ENCODE data around the gene LTC4S. TPM values are rescaled to one million over a fixed set of nuclear protein-coding genes. Genes with fewer than 3 reads are reported as not detected.

The LTC4S gene
- total RNA-seq, 1 donor: 1.4 TPM

GRCh38 chr5:179812135-179812825 is 18.5 kb downstream of the LTC4S start:
- no peaks in the 10 kb centered on the region for H3K9me3 ChIP-seq (ENCODE audit: low read depth, low read length)
- H3K4me3 ChIP-seq (ENCODE audit: insufficient read depth, low read length): no peak overlapping the region
- no peak for TF ChIP-seq CTCF (IDR thresholded peaks at IDR 0.05; ENCODE audit: extremely low read depth, low read depth, low read length)
- H3K27me3 ChIP-seq (ENCODE audit: insufficient read depth, low read length): no peaks in the 10 kb centered on the region
- H4K20me1 ChIP-seq (ENCODE audit: insufficient read depth, low read length): no peaks in the 10 kb centered on the region
- H3K79me2 ChIP-seq (ENCODE audit: insufficient read depth, low read length): no peaks in the 10 kb centered on the region
- H3K36me3 ChIP-seq (ENCODE audit: insufficient read depth, low read length): no peaks in the 10 kb centered on the region
- no peak overlapping the region for H2AFZ ChIP-seq (ENCODE audit: low read length)
- H3K4me2 ChIP-seq (ENCODE audit: insufficient read depth, low read length): no peak overlapping the region
- H3K4me1 ChIP-seq (ENCODE audit: insufficient read depth, low read length): peaks cover 3% of the 10 kb centered on the region
- peak; percentile 9 for DNase-seq (ENCODE audit: insufficient read length, low spot score, missing footprints)
- H3K27ac ChIP-seq (ENCODE audit: low read depth, low read length): no peak overlapping the region

- Histone ChIP-seq H4K20me1 (ENCODE audit: insufficient read depth, low read length) (no peaks in the 10 kb centered on the region), H2AFZ (ENCODE audit: low read length) (no peak overlapping the region), H3K36me3 (ENCODE audit: insufficient read depth, low read length) (no peaks in the 10 kb centered on the region), H3K79me2 (ENCODE audit: insufficient read depth, low read length) (peaks cover 2% of the 10 kb centered on the region), H3K4me2 (ENCODE audit: insufficient read depth, low read length) (no peak overlapping the region), H3K27me3 (ENCODE audit: insufficient read depth, low read length) (no peaks in the 10 kb centered on the region), H3K9me3 (ENCODE audit: low read depth, low read length) (no peaks in the 10 kb centered on the region), H3K27ac (ENCODE audit: low read depth, low read length) (no peak overlapping the region), H3K4me1 (ENCODE audit: insufficient read depth, low read length) (peaks cover 6% of the 10 kb centered on the region), H3K4me3 (ENCODE audit: insufficient read depth, low read length) (no peak overlapping the region)
- peak; percentile 23 for DNase-seq (ENCODE audit: insufficient read length, low spot score, missing footprints)
- no peak for TF ChIP-seq CTCF (IDR thresholded peaks at IDR 0.05; ENCODE audit: extremely low read depth, low read depth, low read length)
Observed at GRCh38 chr5:179812997-179813607, 19.3 kb downstream of the LTC4S start.

- peaks cover 3% of the 10 kb centered on the region for H3K79me2 ChIP-seq (ENCODE audit: insufficient read depth, low read length)
- TF ChIP-seq CTCF (IDR thresholded peaks at IDR 0.05; ENCODE audit: extremely low read depth, low read depth, low read length): no peak
Observed at GRCh38 chr5:179814090-179814489, 20.3 kb downstream of the LTC4S start.

GRCh38 chr5:179815491-179816249 is 21.9 kb downstream of the LTC4S start:
- peak; percentile 60 for DNase-seq (ENCODE audit: insufficient read length, low spot score, missing footprints)
- Histone ChIP-seq H3K4me1 (ENCODE audit: insufficient read depth, low read length) (peaks cover 30% of the 10 kb centered on the region), H3K27me3 (ENCODE audit: insufficient read depth, low read length) (no peaks in the 10 kb centered on the region), H2AFZ (ENCODE audit: low read length) (no peak overlapping the region), H3K4me3 (ENCODE audit: insufficient read depth, low read length) (no peak overlapping the region), H3K36me3 (ENCODE audit: insufficient read depth, low read length) (no peaks in the 10 kb centered on the region), H3K9me3 (ENCODE audit: low read depth, low read length) (no peaks in the 10 kb centered on the region), H4K20me1 (ENCODE audit: insufficient read depth, low read length) (no peaks in the 10 kb centered on the region), H3K4me2 (ENCODE audit: insufficient read depth, low read length) (no peak overlapping the region), H3K27ac (ENCODE audit: low read depth, low read length) (no peak overlapping the region), H3K79me2 (ENCODE audit: insufficient read depth, low read length) (peaks cover 9% of the 10 kb centered on the region)
- TF ChIP-seq CTCF (IDR thresholded peaks at IDR 0.05; ENCODE audit: extremely low read depth, low read depth, low read length): no peak

More at GRCh38 chr5:179814090-179814489, 20.3 kb downstream of the LTC4S start:
- DNase-seq (ENCODE audit: insufficient read length, low spot score, missing footprints): peak; percentile 34
- no peaks in the 10 kb centered on the region for H3K36me3 ChIP-seq (ENCODE audit: insufficient read depth, low read length)
- H3K4me2 ChIP-seq (ENCODE audit: insufficient read depth, low read length): no peak overlapping the region
- H2AFZ ChIP-seq (ENCODE audit: low read length): no peak overlapping the region
- no peak overlapping the region for H3K27ac ChIP-seq (ENCODE audit: low read depth, low read length)
- peaks cover 15% of the 10 kb centered on the region for H3K4me1 ChIP-seq (ENCODE audit: insufficient read depth, low read length)
- no peak overlapping the region for H3K4me3 ChIP-seq (ENCODE audit: insufficient read depth, low read length)
- H4K20me1 ChIP-seq (ENCODE audit: insufficient read depth, low read length): no peaks in the 10 kb centered on the region
- no peaks in the 10 kb centered on the region for H3K27me3 ChIP-seq (ENCODE audit: insufficient read depth, low read length)
- no peaks in the 10 kb centered on the region for H3K9me3 ChIP-seq (ENCODE audit: low read depth, low read length)
